ENCODE data around the gene C2orf49.

DNA sequence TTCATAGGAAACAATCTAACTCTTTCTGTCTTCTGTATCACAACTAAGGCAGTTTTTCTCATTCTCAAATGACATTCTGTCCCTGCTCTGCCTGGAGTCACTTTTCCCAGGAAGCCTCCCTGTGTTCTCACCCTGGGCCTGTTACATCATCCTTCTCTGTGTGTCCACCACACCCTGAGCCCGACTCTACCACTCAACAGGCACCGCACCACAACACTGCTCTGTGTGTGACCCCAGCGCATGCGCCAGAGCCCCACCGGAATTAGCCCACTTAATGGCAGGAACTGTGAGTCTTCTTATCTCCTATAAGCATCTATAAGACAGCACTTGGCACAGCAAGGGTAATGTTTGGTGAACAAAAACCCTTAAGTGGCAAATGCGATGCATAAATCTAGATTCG is 40.1 kb upstream of the C2orf49 start:
- TF ChIP-seq, protein P1, sequence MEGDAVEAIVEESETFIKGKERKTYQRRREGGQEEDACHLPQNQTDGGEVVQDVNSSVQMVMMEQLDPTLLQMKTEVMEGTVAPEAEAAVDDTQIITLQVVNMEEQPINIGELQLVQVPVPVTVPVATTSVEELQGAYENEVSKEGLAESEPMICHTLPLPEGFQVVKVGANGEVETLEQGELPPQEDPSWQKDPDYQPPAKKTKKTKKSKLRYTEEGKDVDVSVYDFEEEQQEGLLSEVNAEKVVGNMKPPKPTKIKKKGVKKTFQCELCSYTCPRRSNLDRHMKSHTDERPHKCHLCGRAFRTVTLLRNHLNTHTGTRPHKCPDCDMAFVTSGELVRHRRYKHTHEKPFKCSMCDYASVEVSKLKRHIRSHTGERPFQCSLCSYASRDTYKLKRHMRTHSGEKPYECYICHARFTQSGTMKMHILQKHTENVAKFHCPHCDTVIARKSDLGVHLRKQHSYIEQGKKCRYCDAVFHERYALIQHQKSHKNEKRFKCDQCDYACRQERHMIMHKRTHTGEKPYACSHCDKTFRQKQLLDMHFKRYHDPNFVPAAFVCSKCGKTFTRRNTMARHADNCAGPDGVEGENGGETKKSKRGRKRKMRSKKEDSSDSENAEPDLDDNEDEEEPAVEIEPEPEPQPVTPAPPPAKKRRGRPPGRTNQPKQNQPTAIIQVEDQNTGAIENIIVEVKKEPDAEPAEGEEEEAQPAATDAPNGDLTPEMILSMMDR (conservative IDR thresholded peaks at IDR 0.05; ENCODE audit: low read depth, low read length) = no peak
- no peak for TF ChIP-seq EZH2 (IDR thresholded peaks at IDR 0.05; ENCODE audit: borderline replicate concordance, low read depth, low read length, poor library complexity, severe bottlenecking)
